SKM-1 treated with dmso at 0.1 percent for 144 hours (cell line): ENCODE data around the gene ADAMTS17.
"Not testable (repeated sequence)": the region's sequence is repeated elsewhere in the genome, so short reads cannot be mapped to it uniquely, and the experiment has no call there.

Experiments used
- DNase-seq: peaks from one replicate; lab custom pipeline; 2025; ENCODE audit not compliant: unreplicated experiment; lab: John Stamatoyannopoulos, UW

ADAMTS17 gene

GRCh38 chr15:99926532-99926931 is 415.2 kb downstream of the ADAMTS17 start:
- DNase-seq: not testable (repeated sequence)

GRCh38 chr15:99925661-99926461 is 415.9 kb downstream of the ADAMTS17 start:
- no peak for DNase-seq

GRCh38 chr15:99923711-99924110 is 418.1 kb downstream of the ADAMTS17 start:
- no peak for DNase-seq
